Loucy (cell line): ENCODE results near the gene ARFIP1.

Source experiments
- H2AFZ ChIP-seq: fragments of 200-600 bp; sonication (generic); 2 replicates; pipeline ENCODE4 v1.6.0; 2016; ENCODE audit warnings: antibody characterized with exemption, mild to moderate bottlenecking, low read length, moderate library complexity
- H3F3A ChIP-seq: fragments of 200-600 bp; 2 replicates; pipeline ENCODE4 v1.6.0; 2016; ENCODE audit warnings: antibody characterized with exemption, low read depth, mild to moderate bottlenecking
- H3K27me3 ChIP-seq: fragments of 200-600 bp; sonication (generic); 2 replicates; pipeline ENCODE4 v1.6.1; 2014; ENCODE audit warnings: low read length, mild to moderate bottlenecking; ENCODE audit not compliant: insufficient read depth, poor library complexity, severe bottlenecking
- H3K36me3 ChIP-seq: fragments of 200-600 bp; sonication (generic); 2 replicates; pipeline ENCODE4 v1.6.1; 2016; ENCODE audit warnings: low read length; ENCODE audit not compliant: insufficient read depth
- H3K4me1 ChIP-seq: fragments of 200-600 bp; sonication (generic); 2 replicates; pipeline ENCODE4 v1.5.1; 2014; ENCODE audit warnings: low read length, mild to moderate bottlenecking; ENCODE audit not compliant: insufficient read depth, poor library complexity, severe bottlenecking
- H3K4me2 ChIP-seq: fragments of 200-600 bp; sonication (generic); 2 replicates; pipeline ENCODE4 v1.6.0; 2014; ENCODE audit warnings: antibody characterized with exemption, low read length, low read depth, mild to moderate bottlenecking; ENCODE audit not compliant: poor library complexity, severe bottlenecking
- H3K4me3 ChIP-seq: fragments of 200-600 bp; sonication (generic); 2 replicates; pipeline ENCODE4 v1.5.1; 2014; ENCODE audit warnings: low read length, mild to moderate bottlenecking, mixed read lengths; ENCODE audit not compliant: poor library complexity, severe bottlenecking
- H3K79me2 ChIP-seq: fragments of 200-600 bp; sonication (generic); 2 replicates; pipeline ENCODE4 v1.6.1; 2014; ENCODE audit warnings: low read length; ENCODE audit not compliant: insufficient read depth
- H3K9ac ChIP-seq: fragments of 200-600 bp; sonication (generic); 2 replicates; pipeline ENCODE4 v1.6.0; 2014; ENCODE audit warnings: mild to moderate bottlenecking, low read depth, low read length, moderate library complexity; ENCODE audit not compliant: poor library complexity, severe bottlenecking
- H3K9me2 ChIP-seq: fragments of 200-600 bp; sonication (generic); replicated peaks from 2 replicates; pipeline ENCODE4 v1.6.1; 2016; ENCODE audit warnings: low read depth, low read length, mixed read lengths
- H3K9me3 ChIP-seq: fragments of 200-600 bp; sonication (generic); 2 replicates; pipeline ENCODE4 v1.6.1; 2014; ENCODE audit warnings: mild to moderate bottlenecking, antibody characterized with exemption, low read length, low read depth; ENCODE audit not compliant: insufficient read depth
- H4K20me1 ChIP-seq: fragments of 200-600 bp; sonication (generic); 2 replicates; pipeline ENCODE4 v1.6.0; 2014; ENCODE audit warnings: antibody characterized with exemption, low read length, mild to moderate bottlenecking; ENCODE audit not compliant: insufficient read depth, poor library complexity, severe bottlenecking
- EZH2phosphoT487 ChIP-seq: fragments of 200-600 bp; IDR thresholded peaks from 2 replicates; pipeline ENCODE4 v1.6.1; 2018; ENCODE audit warnings: antibody characterized with exemption, mild to moderate bottlenecking, moderate library complexity, borderline replicate concordance
- TF ChIP-seq, protein P1 (sequence below): fragments of 200-600 bp; sonication (generic); conservative IDR thresholded peaks from 2 replicates; pipeline ENCODE4 v1.5.1; 2014; ENCODE audit warnings: mild to moderate bottlenecking, antibody characterized with exemption, low read length

Gene ARFIP1

DNA sequence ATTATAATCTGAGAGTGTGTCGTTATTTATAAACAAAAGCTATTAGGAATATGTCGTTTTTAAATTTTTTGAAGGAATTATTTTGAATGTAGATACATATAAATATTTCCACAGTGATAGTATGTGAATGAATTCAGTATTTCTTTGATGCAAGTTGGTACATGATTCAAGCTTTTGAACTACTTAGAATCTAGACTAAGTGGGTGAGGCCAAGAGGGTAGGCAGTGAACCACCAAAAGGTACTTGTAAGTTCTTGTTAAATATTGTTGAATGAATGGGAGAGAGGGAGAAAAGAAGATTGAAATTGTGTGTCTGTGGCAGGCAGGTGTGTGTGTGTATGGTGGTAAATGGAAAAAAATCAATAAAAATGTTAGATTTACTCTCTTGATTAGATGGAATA is 69.6 kb downstream of the ARFIP1 start:
- H3K9me3 ChIP-seq, result peaks cover 18% of the 10 kb centered on the region; the same call in 1 of the 2 replicates
- no peak overlapping the region for H3K9ac ChIP-seq
- no peak overlapping the region for H3K4me3 ChIP-seq
- H3K27me3 ChIP-seq, result no peaks in the 10 kb centered on the region
- H3K79me2 ChIP-seq, result peaks cover 12% of the 10 kb centered on the region; the same call in 1 of the 2 replicates
- TF ChIP-seq, protein P1, sequence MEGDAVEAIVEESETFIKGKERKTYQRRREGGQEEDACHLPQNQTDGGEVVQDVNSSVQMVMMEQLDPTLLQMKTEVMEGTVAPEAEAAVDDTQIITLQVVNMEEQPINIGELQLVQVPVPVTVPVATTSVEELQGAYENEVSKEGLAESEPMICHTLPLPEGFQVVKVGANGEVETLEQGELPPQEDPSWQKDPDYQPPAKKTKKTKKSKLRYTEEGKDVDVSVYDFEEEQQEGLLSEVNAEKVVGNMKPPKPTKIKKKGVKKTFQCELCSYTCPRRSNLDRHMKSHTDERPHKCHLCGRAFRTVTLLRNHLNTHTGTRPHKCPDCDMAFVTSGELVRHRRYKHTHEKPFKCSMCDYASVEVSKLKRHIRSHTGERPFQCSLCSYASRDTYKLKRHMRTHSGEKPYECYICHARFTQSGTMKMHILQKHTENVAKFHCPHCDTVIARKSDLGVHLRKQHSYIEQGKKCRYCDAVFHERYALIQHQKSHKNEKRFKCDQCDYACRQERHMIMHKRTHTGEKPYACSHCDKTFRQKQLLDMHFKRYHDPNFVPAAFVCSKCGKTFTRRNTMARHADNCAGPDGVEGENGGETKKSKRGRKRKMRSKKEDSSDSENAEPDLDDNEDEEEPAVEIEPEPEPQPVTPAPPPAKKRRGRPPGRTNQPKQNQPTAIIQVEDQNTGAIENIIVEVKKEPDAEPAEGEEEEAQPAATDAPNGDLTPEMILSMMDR, result no peak
- TF ChIP-seq EZH2phosphoT487, result no peak
- H3K36me3 ChIP-seq, result 0 out of 2 replicates have a peak, but pooled peaks cover 3% of the 10 kb centered on the region
- H3F3A ChIP-seq, result no peaks in the 10 kb centered on the region
- no peak overlapping the region for H3K4me2 ChIP-seq
- no peaks in the 10 kb centered on the region for H3K9me2 ChIP-seq
- H4K20me1 ChIP-seq, result no peaks in the 10 kb centered on the region
- no peak overlapping the region for H2AFZ ChIP-seq
- peaks cover 22% of the 10 kb centered on the region for H3K4me1 ChIP-seq

DNA sequence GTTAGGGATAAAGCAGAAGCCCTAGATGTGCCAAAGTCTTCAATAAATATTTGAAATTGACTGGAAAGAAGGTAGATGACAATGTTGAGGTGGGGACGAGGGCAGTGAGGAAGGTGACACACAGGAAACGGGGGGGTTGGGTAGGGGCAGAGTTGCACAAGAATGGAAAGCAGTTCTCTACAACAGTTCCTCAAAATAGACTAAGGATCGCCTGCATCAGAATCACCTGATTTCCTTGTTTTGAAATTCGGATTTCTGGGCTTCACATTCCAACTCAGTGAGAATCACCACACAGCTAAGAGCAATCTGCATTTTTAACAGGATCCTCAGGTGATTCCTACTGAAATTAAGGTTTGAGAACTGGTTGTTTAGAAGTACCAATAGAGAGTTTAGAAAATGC is 70.6 kb downstream of the ARFIP1 start:
- Histone ChIP-seq H3K9me3 (peaks cover 20% of the 10 kb centered on the region; the same call in 1 of the 2 replicates), H3K4me2 (peak overlapping the region; percentile 53), H3K4me3 (peak overlapping the region; percentile 31), H3K36me3 (0 out of 2 replicates have a peak, but pooled peaks cover 3% of the 10 kb centered on the region), H3K27me3 (no peaks in the 10 kb centered on the region), H3F3A (no peaks in the 10 kb centered on the region), H3K79me2 (peaks cover 22% of the 10 kb centered on the region), H2AFZ (0 out of 2 replicates have a peak overlapping the region, but pooled peaks have one; percentile 29), H3K9me2 (no peaks in the 10 kb centered on the region), H3K4me1 (peaks cover 22% of the 10 kb centered on the region), H3K9ac (peak overlapping the region; percentile 31), H4K20me1 (no peaks in the 10 kb centered on the region)
- TF ChIP-seq, protein P1, result no peak
- TF ChIP-seq EZH2phosphoT487, result no peak

DNA sequence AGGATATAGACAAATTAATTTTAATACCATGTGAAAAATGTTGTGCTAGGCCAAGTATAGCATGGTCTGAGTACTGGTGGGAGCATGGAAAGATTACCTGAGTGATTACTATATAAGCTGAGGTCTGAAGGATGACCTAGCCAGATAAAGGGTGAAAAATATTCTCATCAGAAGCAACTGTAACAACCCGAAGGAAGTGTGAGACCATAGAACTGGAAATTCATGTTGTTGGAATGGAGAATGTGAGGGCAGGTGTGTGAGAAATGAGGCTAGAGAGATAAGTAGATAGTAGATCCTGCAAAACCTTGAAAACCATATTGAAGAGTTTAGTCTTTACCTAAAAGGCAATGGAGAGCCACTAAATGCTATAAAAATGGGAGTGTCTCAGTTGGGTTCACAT is 71.5 kb downstream of the ARFIP1 start:
- no peaks in the 10 kb centered on the region for H3K27me3 ChIP-seq
- peaks cover 20% of the 10 kb centered on the region; the same call in 1 of the 2 replicates for H3K9me3 ChIP-seq
- peak overlapping the region; percentile 53 for H3K4me2 ChIP-seq
- no peaks in the 10 kb centered on the region for H3F3A ChIP-seq
- H3K79me2 ChIP-seq, result peaks cover 28% of the 10 kb centered on the region
- H3K4me1 ChIP-seq, result peaks cover 22% of the 10 kb centered on the region
- no peaks in the 10 kb centered on the region for H4K20me1 ChIP-seq
- no peak overlapping the region for H2AFZ ChIP-seq
- no peak for TF ChIP-seq EZH2phosphoT487
- TF ChIP-seq, protein P1, result no peak
- H3K9ac ChIP-seq, result no peak overlapping the region
- H3K36me3 ChIP-seq, result 0 out of 2 replicates have a peak, but pooled peaks cover 3% of the 10 kb centered on the region
- H3K9me2 ChIP-seq, result no peaks in the 10 kb centered on the region
- H3K4me3 ChIP-seq, result no peak overlapping the region
